Psoas muscle (tissue), 8 donors: ENCODE results near the gene MS4A18. TPM values are rescaled to one million over a fixed set of nuclear protein-coding genes. Genes with fewer than 3 reads are reported as not detected.

ENCODE experiments used
- ATAC-seq, 4 donors: fragments of 200-7000 bp; cut with Tn5 transposase; one replicate each; pipeline ENCODE4 v1.9.1; 2020; ENCODE audit warnings: moderate library complexity in 3 of 4, mild to moderate bottlenecking in 2 of 4
- DNase-seq, 2 donors: peaks; one replicate each; pipeline ENCODE4 v3.0.0-alpha.2; 2020
- H3K27ac ChIP-seq: fragments of 200-600 bp; one replicate; pipeline ENCODE4 v1.8.0; 2022
- H3K27me3 ChIP-seq, 3 donors: fragments of 200-600 bp in 1 of 3; one replicate each; pipeline versions ENCODE4 v1.6.1 to v1.8.0; 2013 to 2022; ENCODE audit warnings: low read length in 2 of 3, mild to moderate bottlenecking in 2 of 3, moderate library complexity in 1 of 3; ENCODE audit not compliant: insufficient read depth in 3 of 3
- H3K36me3 ChIP-seq, 2 donors: fragments of 200-600 bp in 1 of 2; one replicate each; pipeline versions ENCODE4 v1.6.1 to v1.8.0; 2013 to 2022; ENCODE audit warnings: low read depth in 1 of 2, mild to moderate bottlenecking in 1 of 2, moderate library complexity in 1 of 2; ENCODE audit not compliant: insufficient read depth in 1 of 2
- H3K4me1 ChIP-seq: fragments of 200-600 bp; one replicate; pipeline ENCODE4 v1.8.0; 2022
- H3K4me3 ChIP-seq: fragments of 200-600 bp; one replicate; pipeline ENCODE4 v1.8.0; 2022; ENCODE audit warnings: mild to moderate bottlenecking
- H3K9me3 ChIP-seq: fragments of 200-600 bp; one replicate; pipeline ENCODE4 v1.8.0; 2022
- CTCF ChIP-seq: fragments of 200-600 bp; IDR thresholded peaks from one replicate; pipeline ENCODE4 v1.8.0; 2022; ENCODE audit warnings: antibody characterized with exemption
- WGBS, 3 donors: extraction: QIAGEN DNeasy Blood & Tissue Kit; methylation state at CpG; one replicate each; pipeline versions ENCODE4 v1.1.6 to v1.1.7; 2013; 5-methylcytosine and 5-hydroxymethylcytosine counted together
- intact Hi-C, 2 donors: fragments of 100-400 bp; cut with DNase I; formaldehyde crosslinking; loops; one replicate each; pipeline versions ENCODE4 v1.11.0 to v1.14.2; 2022
- polyA plus RNA-seq, 3 donors: library from polyadenylated mRNA; stranded (reverse); fragments of 200-250 nt; gene quantifications; one replicate each; pipeline ENCODE4 v1.2.3, GENCODE V29; 2013
- total RNA-seq, 4 donors: library from RNA; stranded (reverse); fragmentation: NEBNext Ultra II Directional in 2 of 4; extraction: Animal tissue kit (Norgen Biotek cat#: 25700) in 2 of 4; gene quantifications; one replicate each; pipeline versions ENCODE4 v1.2.1 to v1.2.4, GENCODE V29; 2021 to 2023
- donor health status: healthy with polysubstance abuse.
- donor health status: DM: no; HTN: no; CAD: no; lungs with moderate emphysema.
- donor health status: Bipolar disorder and iron deficiency.
- donor health status: healthy.
- donor health status: DM: yes; HTN: yes; CAD: no.
- donor health status: DM: no; HTN: no; CAD: no.
- donor health status: DM: no; HTN: no; CAD: no.
- donor health status: DM: yes; HTN: yes; CAD: no.

Gene MS4A18
- total and polyA plus RNA-seq, 7 donors, result not detected

GRCh38 chr11:60768202-60768601, 43.7 kb downstream of the MS4A18 start:
- ATAC-seq, result no peak
- TF ChIP-seq CTCF, result no peak
- WGBS, 3 donors, result 86 to 90% (median 89%) methylated on average over 8 of the region's 8 CpGs
- Histone ChIP-seq H3K27ac (no peak overlapping the region), H3K27me3 (peaks cover 0 to 28% (median 7%) of the 10 kb centered on the region in 3 donors), H3K4me3 (no peak overlapping the region), H3K36me3 (no peaks in the 10 kb centered on the region), H3K9me3 (no peaks in the 10 kb centered on the region), H3K4me1 (no peaks in the 10 kb centered on the region)
- DNase-seq, result no peak
- intact Hi-C loops, result no loop called here

- H3K4me1 ChIP-seq, result no peaks in the 10 kb centered on the region
- 68 to 84% (median 73%) methylated on average over 4 of the region's 4 CpGs for WGBS, 3 donors
- no peaks in the 10 kb centered on the region for H3K9me3 ChIP-seq
- H3K27ac ChIP-seq, result no peak overlapping the region
- no peak for TF ChIP-seq CTCF
- H3K36me3 ChIP-seq, result no peaks in the 10 kb centered on the region
- DNase-seq (no peak), ATAC-seq (no peak)
- H3K27me3 ChIP-seq, result peaks cover 0 to 28% (median 5%) of the 10 kb centered on the region in 3 donors
- intact Hi-C loops, result no loop called here
- H3K4me3 ChIP-seq, result no peak overlapping the region
These were observed 44.8 kb downstream of the MS4A18 start for GRCh38 chr11:60769273-60769672.

GRCh38 chr11:60769811-60770210, 45.3 kb downstream of the MS4A18 start:
- intact Hi-C loops, result no loop called here
- peaks cover 0 to 28% (median 5%) of the 10 kb centered on the region in 3 donors for H3K27me3 ChIP-seq
- H3K36me3 ChIP-seq, result no peaks in the 10 kb centered on the region
- H3K4me3 ChIP-seq, result no peak overlapping the region
- H3K4me1 ChIP-seq, result no peaks in the 10 kb centered on the region
- no peak for DNase-seq
- no peak overlapping the region for H3K27ac ChIP-seq
- no peak for ATAC-seq
- H3K9me3 ChIP-seq, result no peaks in the 10 kb centered on the region
- TF ChIP-seq CTCF, result no peak
- 71 to 83% (median 73%) methylated on average over 11 of the region's 11 CpGs for WGBS, 3 donors

- no peak overlapping the region for H3K27ac ChIP-seq
- TF ChIP-seq CTCF, result no peak
- no peak overlapping the region for H3K4me3 ChIP-seq
- H3K4me1 ChIP-seq, result no peaks in the 10 kb centered on the region
- no peaks in the 10 kb centered on the region for H3K36me3 ChIP-seq
- intact Hi-C loops, result no loop called here
- no peaks in the 10 kb centered on the region for H3K9me3 ChIP-seq
- DNase-seq (no peak), ATAC-seq (no peak)
- WGBS, 3 donors, result 77 to 85% (median 82%) methylated on average over 4 of the region's 4 CpGs
- H3K27me3 ChIP-seq, result peaks cover 0 to 16% (median 2%) of the 10 kb centered on the region in 3 donors
These were observed 46.6 kb downstream of the MS4A18 start for GRCh38 chr11:60771146-60771545.

- intact Hi-C loops, result no loop called here
- no peak for ATAC-seq
- H3K9me3 ChIP-seq, result no peaks in the 10 kb centered on the region
- no peak overlapping the region for H3K4me3 ChIP-seq
- WGBS, 3 donors, result 76 to 79% (median 77%) methylated on average over 16 of the region's 16 CpGs
- H3K27ac ChIP-seq, result no peak overlapping the region
- TF ChIP-seq CTCF, result no peak
- no peaks in the 10 kb centered on the region for H3K36me3 ChIP-seq
- H3K27me3 ChIP-seq, result peaks cover 0 to 12% (median 2%) of the 10 kb centered on the region in 3 donors
- no peaks in the 10 kb centered on the region for H3K4me1 ChIP-seq
- DNase-seq, result no peak
These were observed 47.5 kb downstream of the MS4A18 start for GRCh38 chr11:60771879-60772525.
